ENCODE data around the gene DNAJB7.
A peak's percentile ranks its signal among the peaks of the same experiment; 100 is the strongest.
"Not testable (repeated sequence)": the region's sequence is repeated elsewhere in the genome, so short reads cannot be mapped to it uniquely, and the experiment has no call there.

DNAJB7 gene

GRCh38 chr22:40845816-40846215 lies 16.1 kb downstream of the DNAJB7 start:
- DNase-seq (ENCODE audit: low read depth in 2 of 3, low spot score in 2 of 3), result not testable (repeated sequence)

GRCh38 chr22:40844951-40845350 lies 17.0 kb downstream of the DNAJB7 start:
- DNase-seq (ENCODE audit: low read depth in 2 of 3, low spot score in 2 of 3), result no peak

GRCh38 chr22:40838486-40838885 lies 23.4 kb downstream of the DNAJB7 start:
- no peak for DNase-seq (ENCODE audit: low read depth in 2 of 3, low spot score in 2 of 3)

DNA sequence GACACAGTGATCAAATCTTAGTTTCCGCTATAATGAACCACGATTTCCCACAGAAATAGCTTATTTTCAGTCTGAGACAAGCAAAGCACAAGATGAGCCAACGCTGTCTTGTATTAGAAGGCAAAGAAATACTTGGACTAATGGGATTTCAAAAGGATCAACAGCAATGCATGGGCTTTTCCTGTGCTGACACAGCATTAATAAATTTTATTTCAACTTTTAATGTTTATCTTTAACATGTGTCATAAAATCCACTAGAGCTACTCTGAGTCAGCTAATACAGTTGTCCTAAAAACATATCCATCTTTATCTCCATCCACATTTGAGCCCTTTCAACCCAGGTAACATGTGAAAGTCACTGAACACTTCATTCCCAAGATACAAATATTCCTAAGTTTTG lies 27.3 kb downstream of the DNAJB7 start:
- DNase-seq (ENCODE audit: low read depth in 2 of 3, low spot score in 2 of 3), result no peak

DNA sequence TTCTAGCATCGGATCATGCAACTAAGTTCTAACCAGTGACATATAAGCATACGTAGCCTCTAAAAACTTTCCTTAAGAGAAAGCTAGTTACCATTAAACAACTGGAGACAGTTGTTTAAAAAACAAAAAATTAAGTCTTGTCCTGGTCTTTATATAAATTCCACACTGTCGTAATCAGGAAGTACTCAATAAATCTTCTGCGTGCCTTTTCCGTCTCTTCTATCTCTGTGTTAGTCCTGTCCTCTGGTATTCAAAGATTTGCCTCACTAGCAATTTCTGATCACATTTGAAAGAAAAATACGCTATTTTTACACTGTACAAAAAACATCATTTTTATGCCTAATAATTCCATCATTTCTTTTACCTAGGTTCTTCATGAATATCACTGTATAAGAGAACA lies 32.8 kb downstream of the DNAJB7 start:
- no peak for DNase-seq (ENCODE audit: low read depth in 2 of 3, low spot score in 2 of 3)

- DNase-seq (ENCODE audit: low read depth in 2 of 3, low spot score in 2 of 3), result no peak
Measured at GRCh38 chr22:40826984-40827741, 34.8 kb downstream of the DNAJB7 start.

DNA sequence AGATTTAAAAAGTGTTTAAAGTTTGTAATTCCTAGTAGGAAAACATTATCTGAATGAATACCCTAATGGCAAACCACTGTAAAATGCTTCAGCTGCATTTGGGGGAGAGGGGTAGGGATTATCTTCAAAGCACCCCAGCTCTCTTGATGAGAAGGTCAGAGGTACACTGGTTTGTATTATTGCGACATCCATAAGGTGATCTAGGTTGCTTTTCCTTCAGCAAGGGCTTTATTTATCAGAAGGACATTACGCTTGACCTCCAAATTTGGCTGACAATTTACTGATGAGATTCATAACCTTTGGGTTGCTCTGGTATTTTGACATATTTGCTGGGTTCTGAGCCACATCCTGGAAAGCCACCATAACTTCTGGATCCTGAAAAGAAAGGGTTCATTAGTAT lies 35.6 kb downstream of the DNAJB7 start:
- DNase-seq (ENCODE audit: low read depth in 2 of 3, low spot score in 2 of 3), result not testable (repeated sequence)

DNA sequence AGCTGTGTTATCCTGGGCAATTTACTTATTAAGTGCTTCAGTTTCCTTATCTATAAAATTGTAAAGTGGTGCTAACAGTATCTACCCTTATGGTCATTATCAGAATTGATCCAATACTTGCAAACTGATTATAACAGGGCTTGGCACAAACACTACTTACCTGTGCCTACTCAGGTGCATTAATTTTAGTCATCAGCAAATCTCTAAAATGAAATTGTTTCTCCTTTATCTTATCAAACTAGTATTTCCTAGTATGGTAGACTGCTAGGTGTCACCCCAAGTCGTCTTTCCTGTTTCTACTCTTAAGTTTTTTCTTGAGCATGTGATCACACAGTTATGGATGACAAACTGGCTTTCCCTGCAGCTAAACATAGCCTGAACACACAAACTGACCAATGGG lies 38.5 kb downstream of the DNAJB7 start:
- no peak for DNase-seq (ENCODE audit: low read depth in 2 of 3, low spot score in 2 of 3)

DNA sequence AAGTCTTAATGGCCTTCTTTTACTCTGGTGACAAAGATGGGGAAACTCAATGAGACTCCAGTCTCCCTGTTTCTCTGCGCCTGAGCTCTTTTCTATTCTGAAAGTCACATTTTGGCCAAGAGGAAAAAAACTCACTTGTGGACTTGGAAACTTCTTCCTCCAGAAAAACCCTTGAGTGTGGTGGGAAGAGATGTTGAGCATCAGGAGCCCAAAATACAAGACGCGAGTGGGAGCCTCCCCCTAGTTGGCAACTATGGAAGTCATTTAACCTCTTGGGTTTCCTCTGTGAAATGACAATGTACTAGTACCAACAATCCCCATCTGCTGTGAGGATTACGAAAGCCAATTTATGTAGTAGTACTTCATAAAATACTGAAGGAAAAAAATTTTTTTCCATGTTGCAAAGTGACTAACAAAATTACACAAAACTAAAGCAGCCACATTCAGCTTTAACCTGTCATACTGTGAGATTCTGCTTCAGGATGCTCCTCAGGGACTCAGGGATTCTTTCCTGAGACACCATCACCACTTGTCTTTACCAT lies 42.2 kb downstream of the DNAJB7 start:
- DNase-seq (ENCODE audit: low read depth in 2 of 3, low spot score in 2 of 3), result no peak

- DNase-seq (ENCODE audit: low read depth in 2 of 3, low spot score in 2 of 3), result peak; percentile 65 to 80 (median 72)
Measured at GRCh38 chr22:40818747-40819598, 42.9 kb downstream of the DNAJB7 start, which contains the start of gene SLC25A17. SLC25A17 (minus strand) TSS chr22:40819346; CDS start chr22:40819248, 98 bp downstream.

GRCh38 chr22:40818192-40818746 lies 43.6 kb downstream of the DNAJB7 start:
- no peak for DNase-seq (ENCODE audit: low read depth in 2 of 3, low spot score in 2 of 3)

GRCh38 chr22:40817737-40818136 lies 44.2 kb downstream of the DNAJB7 start:
- no peak for DNase-seq (ENCODE audit: low read depth in 2 of 3, low spot score in 2 of 3)

- DNase-seq (ENCODE audit: low read depth in 2 of 3, low spot score in 2 of 3), result no peak
Measured at GRCh38 chr22:40813912-40814315, 48.0 kb downstream of the DNAJB7 start.
